GM21390 (cell line): ENCODE data around the gene ABCA3.
"Not testable (repeated sequence)": the region's sequence is repeated elsewhere in the genome, so short reads cannot be mapped to it uniquely, and the experiment has no call there.

Source experiments
- ATAC-seq: cut with Tn5 transposase; IDR thresholded peaks from one replicate; pipeline ENCODE4 v1.9.1; 2021; ENCODE audit not compliant: unreplicated experiment

The ABCA3 gene

GRCh38 chr16:2340564-2341455 is at the start of gene ABCA3:
TSS of gene ABCA3 (minus strand) at chr16:2340728. CDS start at chr16:2326466, 14,262 bp downstream.
- ATAC-seq, result peak; percentile 77

DNA sequence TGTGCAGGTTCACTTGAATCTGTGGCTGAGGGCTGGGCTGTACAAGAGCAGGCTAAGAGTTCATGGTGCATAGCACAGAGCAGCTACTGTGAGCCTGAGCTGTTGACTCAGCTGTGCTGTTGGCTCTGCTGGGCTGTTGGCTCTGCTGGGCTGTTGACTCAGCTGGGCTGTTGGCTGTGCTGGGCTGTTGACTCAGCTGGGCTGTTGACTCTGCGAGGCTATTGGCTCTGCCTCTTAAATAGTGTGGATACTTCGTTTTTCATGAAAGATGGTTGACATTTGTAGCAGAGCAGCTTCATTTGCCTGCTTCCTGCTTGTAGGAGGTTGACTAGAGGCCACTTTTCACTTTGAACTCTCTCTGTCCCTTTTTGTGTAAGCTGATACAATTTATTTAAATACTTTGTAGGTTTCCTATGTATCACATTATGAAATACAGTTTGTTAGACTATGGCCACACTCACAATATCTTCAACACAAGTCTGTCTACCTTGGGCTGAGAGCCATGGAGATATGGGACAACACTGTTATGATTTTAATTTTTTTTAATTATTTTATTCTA is 48.4 kb upstream of the ABCA3 start:
- ATAC-seq, result no peak

GRCh38 chr16:2388139-2388874 is 47.8 kb upstream of the ABCA3 start:
- no peak for ATAC-seq

DNA sequence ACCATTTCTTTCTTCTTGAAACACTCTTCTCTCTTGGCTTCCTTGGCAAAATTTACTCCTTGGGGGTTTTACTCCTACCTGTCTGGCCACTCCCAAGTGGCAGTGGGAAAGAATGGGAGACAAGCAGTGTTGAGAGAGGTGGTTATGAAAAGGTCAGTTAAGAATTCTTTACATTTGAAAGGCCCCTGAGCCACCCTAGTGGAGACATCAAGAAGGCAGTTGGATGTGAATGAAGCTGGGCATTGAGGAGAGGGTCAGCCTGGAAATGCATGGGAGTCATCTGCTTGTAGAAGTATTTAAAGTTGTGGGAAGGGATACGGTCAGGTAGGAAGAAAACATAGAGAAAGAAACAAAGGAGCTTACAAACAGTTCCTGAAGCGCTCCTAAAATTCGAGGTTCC is 46.5 kb upstream of the ABCA3 start:
- ATAC-seq, result no peak

DNA sequence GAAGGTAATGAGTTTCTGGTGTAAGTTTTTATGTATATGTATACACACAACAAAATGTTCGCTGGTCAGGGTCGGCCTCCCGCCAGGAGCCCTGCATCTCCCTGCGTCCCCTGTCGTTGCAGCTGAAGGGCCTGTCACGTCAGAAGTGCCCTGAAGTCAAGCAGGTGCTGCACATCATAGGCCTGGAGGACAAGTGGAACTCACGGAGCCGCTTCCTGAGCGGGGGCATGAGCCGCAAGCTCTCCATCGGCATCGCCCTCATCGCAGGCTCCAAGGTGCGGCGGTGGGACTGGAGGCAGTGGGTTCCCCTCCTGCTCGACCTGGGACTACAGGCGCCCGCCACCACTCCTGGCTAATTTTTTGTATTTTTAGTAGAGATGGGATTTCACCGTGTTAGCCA is 45.5 kb upstream of the ABCA3 start:
- not testable (repeated sequence) for ATAC-seq

- ATAC-seq, result no peak
These were observed 44.8 kb upstream of the ABCA3 start for GRCh38 chr16:2385190-2385836.

DNA sequence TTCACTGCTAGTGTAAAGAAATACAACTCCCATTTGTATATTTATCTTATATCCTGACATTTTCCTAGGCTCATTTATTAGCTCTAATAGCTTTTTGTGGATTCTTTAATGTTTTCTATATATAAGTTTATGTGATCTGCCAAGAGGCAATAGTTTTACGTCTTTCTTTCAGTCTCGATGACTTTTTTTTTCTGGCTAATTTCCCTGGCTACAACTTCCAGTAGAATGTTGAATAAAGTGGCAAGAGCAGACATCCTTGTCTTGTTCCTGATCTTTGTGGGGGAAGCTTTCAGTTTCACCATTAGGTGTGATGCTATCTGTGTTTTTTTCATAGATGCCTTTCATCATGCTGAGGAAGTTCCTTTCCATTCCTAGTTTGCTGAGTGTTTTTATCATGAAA is 43.9 kb upstream of the ABCA3 start:
- no peak for ATAC-seq

- ATAC-seq, result no peak
These were observed 43.0 kb upstream of the ABCA3 start for GRCh38 chr16:2383501-2383900.

- ATAC-seq, result no peak
These were observed 34.1 kb upstream of the ABCA3 start for GRCh38 chr16:2374644-2375043.

DNA sequence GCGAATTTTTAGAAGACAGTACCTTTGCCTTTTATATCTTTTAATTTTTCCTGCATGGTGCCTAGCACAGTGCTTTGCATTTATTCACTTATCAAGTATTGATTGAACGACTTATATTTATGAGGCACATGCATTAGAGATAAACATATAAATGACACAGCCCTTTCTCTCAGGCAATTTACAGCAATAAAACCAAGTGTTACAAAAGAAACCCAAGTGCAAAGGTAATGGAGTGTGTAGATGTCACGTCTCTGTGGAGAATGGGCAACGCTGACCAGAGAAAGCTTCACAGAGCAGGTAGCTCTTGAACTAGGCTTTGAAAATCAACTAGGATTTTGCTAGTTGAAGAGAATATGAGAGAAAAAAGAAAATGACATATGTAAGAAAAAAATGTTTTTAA is 32.6 kb upstream of the ABCA3 start:
- no peak for ATAC-seq

DNA sequence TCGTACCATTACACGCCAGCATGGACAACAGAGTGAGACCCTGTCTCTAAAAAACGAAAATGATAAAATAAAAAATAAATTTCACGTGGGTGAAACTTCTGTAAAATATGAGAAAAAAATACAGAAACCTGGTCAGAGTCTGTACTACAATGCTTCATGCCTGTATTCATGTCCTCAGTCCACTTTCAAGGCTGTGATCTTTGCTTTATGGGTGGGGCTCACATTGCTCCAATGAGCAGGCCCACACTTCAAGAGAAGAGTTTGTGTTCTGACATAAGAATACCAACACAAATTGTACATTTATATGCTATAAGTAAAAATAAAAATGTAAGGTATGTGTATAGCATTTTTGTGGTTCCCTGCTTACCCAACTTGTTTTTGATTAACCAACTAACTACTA is 32.2 kb upstream of the ABCA3 start:
- no peak for ATAC-seq

- ATAC-seq, result no peak
These were observed 30.9 kb upstream of the ABCA3 start for GRCh38 chr16:2371421-2371820.

DNA sequence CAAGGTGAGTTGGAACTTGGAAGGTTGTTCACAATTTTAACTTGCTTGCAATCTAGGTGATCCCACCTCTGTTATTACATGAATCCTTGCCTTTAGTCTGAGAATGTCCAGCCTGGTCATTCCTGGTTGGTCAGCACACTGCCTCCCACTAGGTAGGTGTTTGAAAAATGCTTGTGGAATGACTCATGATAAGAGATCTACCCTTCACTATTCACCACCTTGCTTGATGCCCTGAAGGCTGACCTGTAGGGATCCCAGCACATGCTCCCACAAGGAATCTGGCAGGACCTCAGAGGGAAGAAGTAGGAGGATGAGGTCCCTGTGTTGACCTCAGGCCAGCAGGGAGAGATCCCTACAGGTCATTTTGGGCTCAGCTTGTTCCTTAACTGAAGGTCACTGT is 30.2 kb upstream of the ABCA3 start:
- ATAC-seq, result no peak

- no peak for ATAC-seq
These were observed 26.3 kb upstream of the ABCA3 start for GRCh38 chr16:2366660-2367309.

- ATAC-seq, result no peak
These were observed 25.1 kb upstream of the ABCA3 start for GRCh38 chr16:2365397-2366294.

DNA sequence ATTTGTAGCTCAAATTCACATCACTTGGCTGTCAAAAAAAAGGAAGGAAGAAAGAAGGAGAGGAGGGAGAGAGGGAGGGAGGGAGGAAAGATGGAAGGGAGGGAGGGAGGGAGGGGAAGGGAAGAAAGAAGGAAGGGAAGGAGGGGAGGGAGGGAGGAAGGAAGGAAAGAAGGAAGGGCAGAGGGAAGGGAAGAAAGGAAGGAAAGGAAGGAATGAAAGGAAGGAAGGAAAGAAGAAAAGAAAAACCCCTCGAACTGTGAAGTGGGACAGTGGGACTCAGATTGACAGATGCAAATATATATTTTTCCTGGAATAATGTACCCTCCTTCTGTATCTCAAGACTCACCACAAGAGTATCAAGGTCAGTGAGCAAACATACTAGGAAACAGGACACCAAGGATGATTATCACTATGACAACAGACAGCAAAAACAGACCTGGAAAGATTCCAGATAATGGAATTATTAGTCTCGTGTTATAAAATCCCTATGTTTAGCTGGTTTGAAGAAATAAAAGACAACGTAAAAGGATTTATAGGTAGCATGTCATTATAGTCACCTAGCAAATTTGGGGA is 24.2 kb upstream of the ABCA3 start:
- ATAC-seq, result no peak

DNA sequence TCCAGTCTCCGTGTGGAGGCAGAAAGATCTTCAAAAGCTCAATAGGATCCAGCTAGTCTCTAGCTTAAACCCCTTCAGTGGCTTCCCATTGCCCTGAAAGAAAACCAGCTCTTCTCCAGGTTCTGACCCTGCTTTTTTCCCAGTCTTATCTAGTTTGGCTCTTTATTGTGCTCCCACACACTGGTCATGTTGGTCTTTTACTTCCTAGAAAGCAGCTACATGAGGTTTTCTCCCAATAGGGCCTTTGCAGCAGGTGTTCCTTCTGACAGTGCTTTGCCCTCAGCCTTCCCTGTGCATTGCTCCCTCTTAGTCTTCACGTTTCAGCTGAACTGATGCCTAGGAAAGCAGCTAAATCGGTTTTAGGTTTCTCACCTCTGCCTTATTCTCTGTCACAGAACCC is 21.7 kb upstream of the ABCA3 start:
- no peak for ATAC-seq

- no peak for ATAC-seq
These were observed 20.6 kb upstream of the ABCA3 start for GRCh38 chr16:2361129-2361528.

DNA sequence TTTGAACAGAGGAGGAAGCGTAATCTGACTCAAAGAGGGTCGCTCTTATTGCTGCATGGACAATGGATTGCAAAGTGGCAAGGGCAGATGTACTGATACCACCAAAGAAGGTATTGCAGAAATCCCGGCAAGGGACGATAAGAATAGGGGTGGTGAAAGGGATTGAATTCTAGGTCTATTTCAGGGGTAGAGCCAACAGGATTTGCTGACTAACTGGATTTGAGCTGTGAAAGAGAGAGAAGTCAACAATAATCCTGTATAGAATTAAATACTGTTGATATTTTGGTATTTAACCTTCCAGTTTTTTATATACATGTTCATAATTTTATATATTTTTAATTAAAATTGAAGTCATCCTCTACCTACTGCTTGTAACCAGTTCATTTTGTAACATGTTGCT is 19.4 kb upstream of the ABCA3 start:
- no peak for ATAC-seq

DNA sequence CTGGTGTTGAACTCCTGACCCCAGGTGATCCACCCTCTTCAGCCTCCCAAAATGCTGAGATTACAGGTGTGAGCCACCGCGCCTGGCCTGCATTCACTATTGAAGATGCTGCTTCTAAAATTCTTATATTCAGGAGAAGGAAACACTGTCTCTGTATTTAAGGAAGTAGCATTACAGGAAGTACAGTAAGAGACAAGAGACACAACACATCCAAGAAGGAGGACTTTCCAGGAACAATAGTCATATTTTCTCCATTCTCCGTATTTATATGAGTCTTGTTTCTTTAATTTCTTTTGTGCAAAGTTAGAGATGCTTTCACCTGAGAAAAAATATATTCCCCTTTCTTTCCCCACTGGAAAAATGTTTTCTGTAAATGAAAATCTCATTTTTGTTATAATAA is 18.3 kb upstream of the ABCA3 start:
- no peak for ATAC-seq
